GM21786 (cell line): ENCODE data around the gene TRIO.
"Not testable (repeated sequence)": the region's sequence is repeated elsewhere in the genome, so short reads cannot be mapped to it uniquely, and the experiment has no call there.

Experiments used
- ATAC-seq: cut with Tn5 transposase; IDR thresholded peaks from one replicate; pipeline ENCODE4 v1.9.1; 2021; ENCODE audit not compliant: unreplicated experiment

The TRIO gene

DNA sequence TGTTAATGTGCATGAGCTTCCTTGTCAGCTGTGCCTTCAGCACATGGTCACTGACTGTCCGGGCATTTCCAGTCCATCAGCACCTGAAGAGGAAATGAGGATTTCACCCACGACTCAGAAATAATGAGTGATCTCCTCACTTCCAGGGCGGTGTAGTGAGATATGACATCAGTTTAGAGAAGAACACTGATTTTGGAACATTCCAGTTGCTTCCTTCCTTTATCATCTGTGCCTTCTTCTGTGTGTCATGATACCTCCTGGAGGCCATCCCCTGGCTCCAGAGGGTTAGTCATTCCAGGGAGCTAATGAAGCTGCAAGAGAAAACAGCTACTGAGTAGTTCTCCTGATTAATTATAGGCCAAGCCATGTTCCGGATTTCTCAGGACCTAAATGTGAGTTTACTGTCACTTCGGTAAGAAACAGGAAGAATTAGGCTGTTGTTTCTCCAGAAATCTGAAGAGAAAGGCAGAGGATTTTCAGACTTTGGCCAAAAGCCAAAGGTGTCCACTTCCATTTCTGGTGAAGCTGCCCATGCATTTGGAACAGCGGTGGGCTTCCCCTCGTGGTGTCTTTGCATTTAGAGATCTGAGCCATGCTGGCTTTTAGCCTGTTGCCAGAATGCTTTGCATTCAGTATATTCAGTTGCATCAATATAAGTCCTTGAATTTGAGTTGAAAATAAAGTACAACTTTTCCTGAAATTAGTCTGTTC, 277.1 kb downstream of the TRIO start:
- ATAC-seq: no peak

- ATAC-seq: no peak
Observed at GRCh38 chr5:14421851-14422250, 278.7 kb downstream of the TRIO start.

DNA sequence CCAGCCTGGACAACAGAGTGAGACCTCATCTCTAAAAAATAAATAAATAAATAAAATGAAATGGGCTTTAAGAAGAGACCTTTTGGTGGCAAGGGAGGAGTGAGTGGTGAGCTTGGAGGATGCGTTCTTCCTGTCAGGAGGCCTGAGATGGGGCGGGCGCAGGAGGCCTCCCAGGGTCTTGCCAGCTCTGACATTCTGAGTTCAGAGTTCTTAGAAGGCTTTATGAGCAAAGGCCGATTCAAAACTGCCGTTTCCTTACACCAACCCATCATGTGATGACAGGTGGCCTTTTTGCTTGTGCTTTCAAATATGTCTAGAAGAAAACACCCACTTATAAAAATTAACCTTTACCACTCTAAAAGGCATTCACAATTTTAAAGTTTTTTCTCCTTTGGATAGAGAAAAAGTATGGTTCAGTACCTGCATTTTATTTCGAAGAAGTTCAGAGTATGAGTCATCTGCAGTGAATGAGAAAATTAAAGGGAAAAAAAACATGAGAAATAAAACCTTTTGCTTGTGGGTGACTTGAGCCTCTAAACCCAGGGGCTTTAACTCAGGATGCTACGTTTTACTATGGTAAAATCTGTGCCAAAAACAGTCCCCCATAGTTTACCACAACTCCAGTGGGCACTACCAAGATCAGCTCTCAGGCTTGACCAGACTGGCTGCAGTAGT, 281.0 kb downstream of the TRIO start:
- no peak for ATAC-seq

- ATAC-seq: no peak
Observed at GRCh38 chr5:14425559-14425958, 282.4 kb downstream of the TRIO start.

DNA sequence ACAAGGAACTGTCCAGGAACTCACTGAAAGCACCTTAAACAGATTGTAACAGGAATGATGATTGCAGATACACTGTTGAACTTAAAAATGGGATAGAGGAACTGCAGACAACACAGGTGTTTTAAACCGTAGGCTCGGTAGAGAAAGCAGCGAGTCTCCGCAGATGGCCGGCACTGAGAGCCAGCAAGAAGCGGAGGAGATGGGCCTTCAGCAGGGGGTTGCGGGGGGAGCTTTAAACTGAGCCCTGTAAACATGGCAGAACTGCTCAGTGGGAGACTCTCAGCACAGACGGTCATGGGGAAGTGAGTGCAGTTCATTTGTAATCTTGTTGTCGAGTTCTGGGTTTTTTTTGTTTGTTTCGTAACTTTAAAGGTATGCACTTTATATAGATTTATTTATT, 283.4 kb downstream of the TRIO start:
- ATAC-seq: no peak

GRCh38 chr5:14428302-14429081, 285.4 kb downstream of the TRIO start:
- no peak for ATAC-seq

DNA sequence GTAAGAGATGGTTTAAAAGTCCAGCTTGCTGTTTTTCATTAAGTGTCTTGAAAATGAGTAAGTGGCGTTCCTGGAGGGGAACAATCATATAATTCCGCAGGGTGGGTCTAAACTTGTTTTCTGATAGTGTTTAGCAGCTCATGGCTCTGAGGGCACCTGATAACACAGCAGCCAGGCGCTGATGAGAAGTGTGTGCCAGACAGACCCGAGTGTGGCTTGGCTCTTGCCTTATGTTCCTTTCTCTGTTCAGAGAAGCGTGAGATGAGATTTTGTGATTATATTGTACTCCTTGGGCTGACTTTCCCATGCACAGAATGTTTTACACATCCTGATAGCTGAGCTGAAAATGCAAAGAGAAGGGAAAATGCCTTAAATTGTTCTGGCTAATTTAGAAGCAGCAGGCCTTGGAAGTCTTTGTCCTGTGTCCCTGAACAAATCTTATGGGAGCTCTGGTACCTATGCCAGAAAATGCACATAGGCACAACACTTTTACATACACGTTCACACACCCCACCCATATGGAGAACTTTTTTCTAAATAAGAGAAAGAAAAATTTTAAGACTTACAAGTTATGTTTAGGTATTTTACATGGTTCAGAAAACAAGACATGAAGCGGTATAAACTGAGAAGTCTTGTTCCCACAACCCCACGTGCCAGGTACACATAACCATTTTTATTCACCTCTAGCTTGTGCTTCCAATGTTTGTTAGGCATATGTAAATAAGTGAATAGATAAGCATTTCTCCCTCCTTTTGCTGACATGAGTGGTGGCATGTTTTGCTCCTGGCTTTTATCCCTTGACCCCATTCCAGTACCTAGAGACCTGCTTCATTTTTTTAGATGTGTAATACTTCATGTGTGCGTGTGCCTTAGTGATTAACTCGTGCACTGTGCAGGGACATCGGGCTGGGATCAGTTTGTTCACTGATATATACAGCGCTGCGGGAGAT, 286.2 kb downstream of the TRIO start:
- ATAC-seq: no peak

DNA sequence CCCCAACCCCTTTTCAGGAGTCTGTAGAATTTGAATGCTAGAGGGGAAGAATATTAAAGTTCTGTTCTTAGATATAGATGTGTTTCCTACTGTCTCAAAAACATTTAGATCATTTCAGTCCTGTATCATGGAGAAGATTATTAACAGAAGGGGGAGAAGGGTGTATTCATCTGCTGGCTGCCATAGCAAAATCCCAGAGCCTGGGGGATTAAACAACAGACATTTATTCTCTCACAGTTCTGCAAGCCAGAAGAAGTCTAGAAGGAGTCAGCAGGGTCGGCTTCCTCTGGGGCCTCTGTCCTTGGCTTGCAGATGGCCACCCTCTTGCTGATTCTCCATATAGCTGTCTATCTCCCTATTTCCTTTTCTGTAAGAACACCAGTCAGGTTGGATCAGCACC, 288.4 kb downstream of the TRIO start:
- no peak for ATAC-seq

DNA sequence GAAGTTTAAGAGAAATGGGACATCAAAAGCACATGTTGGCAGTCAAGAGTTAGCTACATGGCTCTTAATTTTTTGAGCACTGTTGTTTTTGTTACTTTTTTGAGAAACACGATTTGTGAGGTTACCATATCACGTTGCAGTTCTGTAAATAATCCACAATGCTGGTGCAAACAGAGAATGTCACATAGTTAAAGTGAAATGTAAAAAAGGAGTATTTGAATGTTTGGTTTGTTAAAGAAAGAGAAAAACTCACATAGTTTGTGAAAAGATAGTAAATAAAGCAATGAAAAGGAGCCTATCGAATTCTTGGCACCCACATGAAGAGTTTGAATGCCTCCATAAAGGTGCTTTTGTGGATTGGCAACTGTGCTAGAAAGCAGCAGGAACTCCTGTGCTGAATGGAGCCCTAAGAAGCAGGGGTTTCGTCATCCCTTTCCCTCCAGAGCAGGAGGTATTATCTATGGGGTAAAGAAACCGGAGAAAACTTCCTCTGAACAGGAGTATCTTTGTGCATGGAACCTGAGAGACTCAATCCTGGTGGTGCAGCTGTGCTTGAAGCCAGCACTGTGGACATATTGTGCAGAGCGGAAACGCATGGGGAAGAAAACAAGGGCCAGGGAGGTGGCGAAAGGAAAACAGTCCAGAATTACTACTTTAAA, 289.9 kb downstream of the TRIO start:
- no peak for ATAC-seq

DNA sequence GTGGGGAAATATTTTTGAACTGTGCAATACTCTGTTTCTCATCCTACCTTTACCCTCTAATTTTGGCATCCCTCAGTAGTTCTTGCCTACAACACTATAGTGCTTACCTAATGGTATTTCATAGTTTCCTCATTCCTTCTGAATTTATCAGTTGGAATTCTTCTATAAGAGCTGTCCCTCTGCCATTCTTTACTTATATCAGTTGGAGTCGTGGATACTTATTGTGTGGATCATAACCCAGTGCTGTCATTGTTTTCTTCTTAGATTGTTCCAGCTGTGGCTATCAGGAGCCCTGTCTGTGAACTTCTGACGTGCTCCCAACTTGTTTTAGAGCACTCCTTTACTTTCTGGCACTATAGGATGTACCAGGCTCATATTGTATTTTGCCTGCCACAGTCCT, 292.3 kb downstream of the TRIO start:
- ATAC-seq: no peak

GRCh38 chr5:14436122-14436521, 293.0 kb downstream of the TRIO start:
- ATAC-seq: not testable (repeated sequence)

- no peak for ATAC-seq
Observed at GRCh38 chr5:14436801-14437542, 293.8 kb downstream of the TRIO start.

- ATAC-seq: no peak
Observed at GRCh38 chr5:14438195-14438606, 295.1 kb downstream of the TRIO start.

DNA sequence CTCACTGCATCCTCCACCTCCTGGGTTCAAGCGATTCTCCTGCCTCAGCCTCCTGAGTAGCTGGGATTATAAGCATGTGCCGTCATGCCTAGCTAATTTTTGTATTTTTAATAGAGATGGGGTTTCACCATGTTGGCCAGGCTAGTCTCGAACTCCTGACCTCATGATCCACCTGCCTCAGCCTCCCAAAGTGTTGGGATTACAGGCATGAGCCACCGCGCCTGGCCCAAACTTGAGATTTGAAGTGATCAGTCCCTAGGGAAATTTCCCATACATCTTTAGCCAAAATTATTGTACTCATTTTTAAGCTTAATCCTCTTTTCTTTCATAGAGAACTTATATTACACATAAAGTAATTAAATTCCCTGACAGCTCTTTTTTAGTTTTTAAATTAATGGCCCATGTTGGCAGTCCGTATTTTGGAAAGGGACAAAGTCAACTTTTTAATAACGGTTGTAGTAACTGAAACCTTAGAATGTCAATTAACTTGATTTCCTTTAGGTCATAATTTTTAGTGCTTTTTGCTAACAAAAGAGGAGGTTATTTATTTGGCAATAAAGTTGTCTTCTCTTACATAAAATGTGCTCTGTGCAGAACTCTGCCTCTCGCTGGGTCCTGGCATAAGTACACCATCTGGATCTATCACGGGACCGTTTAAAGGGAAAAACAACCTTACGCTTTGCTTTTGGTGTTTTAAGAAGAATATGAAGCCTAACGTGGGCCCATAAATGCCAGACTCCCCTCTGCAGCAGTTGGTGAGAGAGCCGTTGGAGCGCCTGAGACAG, 296.1 kb downstream of the TRIO start:
- ATAC-seq: no peak

GRCh38 chr5:14440223-14440581, 297.1 kb downstream of the TRIO start:
- ATAC-seq: no peak

DNA sequence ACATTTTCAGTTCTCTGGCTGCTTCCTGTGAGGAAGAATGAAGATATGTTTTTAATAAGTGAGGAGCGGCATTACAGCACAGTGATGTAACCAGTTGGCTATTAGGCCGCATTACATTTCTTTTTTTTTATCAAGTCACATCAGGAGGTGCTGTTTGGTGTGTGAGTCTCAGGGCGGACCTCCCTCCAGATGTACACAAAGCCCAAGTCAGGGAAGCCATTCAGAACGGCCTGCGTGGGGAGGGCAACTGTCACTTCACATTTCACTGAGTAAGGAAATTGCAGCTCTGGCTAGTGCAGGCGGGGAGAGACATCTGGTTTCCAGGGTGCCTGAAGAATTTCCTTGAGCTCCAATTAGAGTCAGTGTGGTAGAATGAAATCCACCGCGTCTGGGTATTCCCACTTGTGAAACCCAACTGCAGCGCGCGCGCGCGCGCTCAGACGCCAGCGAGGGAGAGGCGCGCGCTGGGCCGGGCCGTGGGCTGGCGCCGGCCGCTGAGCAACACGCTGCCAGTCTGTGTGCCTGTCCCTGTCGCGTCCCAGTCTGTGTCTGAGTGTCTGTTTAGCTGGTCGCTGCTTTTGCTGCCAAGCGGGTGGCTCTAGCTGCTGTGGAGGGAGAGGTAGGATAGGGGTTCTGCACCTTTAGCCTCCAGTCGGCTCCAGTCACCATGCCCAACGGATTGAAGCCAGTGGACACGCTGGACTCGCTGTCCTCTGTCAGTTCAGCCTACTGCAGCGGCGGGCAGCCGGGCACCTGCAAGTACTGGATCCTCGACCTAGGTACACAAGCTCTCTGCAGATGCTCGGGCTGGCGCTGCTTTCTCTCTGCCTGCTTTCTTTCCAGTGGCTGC, 297.7 kb downstream of the TRIO start:
- ATAC-seq: no peak

GRCh38 chr5:14441641-14442040, 298.5 kb downstream of the TRIO start:
- ATAC-seq: no peak

- ATAC-seq: no peak
Observed at GRCh38 chr5:14442536-14442935, 299.4 kb downstream of the TRIO start.
